ENCODE results near the gene MTX3. TPM values are rescaled to one million over a fixed set of nuclear protein-coding genes. Genes with fewer than 3 reads are reported as not detected.

Gene MTX3
- polyA plus RNA-seq, 1 of the 3 experiments (the other 2 are of a cell fraction), result 6.8 TPM

DNA sequence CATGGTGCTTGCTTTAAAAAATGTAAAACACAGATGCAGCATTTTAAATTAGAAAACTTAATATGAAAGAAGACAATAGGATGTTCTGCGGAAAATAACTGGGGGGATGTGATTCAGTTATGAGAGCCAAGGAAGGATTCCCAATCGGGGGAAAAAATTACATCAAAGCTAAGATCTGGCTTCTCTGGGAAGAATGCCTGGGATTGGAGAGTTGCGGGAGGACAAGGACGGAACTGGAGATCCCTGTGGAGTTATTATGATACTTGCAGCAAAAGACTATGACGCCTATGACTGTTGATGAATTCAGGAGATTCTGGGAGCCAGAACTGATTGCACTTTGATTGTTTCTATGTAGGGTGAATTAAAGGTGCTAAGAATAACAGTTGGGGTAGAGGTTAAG is 24.6 kb downstream of the MTX3 start:
- TF ChIP-seq RCOR1 (IDR thresholded peaks at IDR 0.05; ENCODE audit: low read length), result no peak
- TF ChIP-seq, protein P1, sequence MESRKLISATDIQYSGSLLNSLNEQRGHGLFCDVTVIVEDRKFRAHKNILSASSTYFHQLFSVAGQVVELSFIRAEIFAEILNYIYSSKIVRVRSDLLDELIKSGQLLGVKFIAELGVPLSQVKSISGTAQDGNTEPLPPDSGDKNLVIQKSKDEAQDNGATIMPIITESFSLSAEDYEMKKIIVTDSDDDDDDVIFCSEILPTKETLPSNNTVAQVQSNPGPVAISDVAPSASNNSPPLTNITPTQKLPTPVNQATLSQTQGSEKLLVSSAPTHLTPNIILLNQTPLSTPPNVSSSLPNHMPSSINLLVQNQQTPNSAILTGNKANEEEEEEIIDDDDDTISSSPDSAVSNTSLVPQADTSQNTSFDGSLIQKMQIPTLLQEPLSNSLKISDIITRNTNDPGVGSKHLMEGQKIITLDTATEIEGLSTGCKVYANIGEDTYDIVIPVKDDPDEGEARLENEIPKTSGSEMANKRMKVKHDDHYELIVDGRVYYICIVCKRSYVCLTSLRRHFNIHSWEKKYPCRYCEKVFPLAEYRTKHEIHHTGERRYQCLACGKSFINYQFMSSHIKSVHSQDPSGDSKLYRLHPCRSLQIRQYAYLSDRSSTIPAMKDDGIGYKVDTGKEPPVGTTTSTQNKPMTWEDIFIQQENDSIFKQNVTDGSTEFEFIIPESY (IDR thresholded peaks at IDR 0.05; ENCODE audit: borderline replicate concordance, low read depth), result no peak
- TF ChIP-seq, protein P2, sequence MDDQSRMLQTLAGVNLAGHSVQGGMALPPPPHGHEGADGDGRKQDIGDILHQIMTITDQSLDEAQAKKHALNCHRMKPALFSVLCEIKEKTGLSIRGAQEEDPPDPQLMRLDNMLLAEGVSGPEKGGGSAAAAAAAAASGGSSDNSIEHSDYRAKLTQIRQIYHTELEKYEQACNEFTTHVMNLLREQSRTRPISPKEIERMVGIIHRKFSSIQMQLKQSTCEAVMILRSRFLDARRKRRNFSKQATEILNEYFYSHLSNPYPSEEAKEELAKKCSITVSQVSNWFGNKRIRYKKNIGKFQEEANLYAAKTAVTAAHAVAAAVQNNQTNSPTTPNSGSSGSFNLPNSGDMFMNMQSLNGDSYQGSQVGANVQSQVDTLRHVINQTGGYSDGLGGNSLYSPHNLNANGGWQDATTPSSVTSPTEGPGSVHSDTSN (IDR thresholded peaks at IDR 0.05), result no peak
- TF ChIP-seq EZH2phosphoT487 (IDR thresholded peaks at IDR 0.05; ENCODE audit: borderline replicate concordance, low read depth), result no peak
- TF ChIP-seq CHD2 (IDR thresholded peaks at IDR 0.05; ENCODE audit: low read length, partially characterized antibody), result no peak
- TF ChIP-seq, protein P3, sequence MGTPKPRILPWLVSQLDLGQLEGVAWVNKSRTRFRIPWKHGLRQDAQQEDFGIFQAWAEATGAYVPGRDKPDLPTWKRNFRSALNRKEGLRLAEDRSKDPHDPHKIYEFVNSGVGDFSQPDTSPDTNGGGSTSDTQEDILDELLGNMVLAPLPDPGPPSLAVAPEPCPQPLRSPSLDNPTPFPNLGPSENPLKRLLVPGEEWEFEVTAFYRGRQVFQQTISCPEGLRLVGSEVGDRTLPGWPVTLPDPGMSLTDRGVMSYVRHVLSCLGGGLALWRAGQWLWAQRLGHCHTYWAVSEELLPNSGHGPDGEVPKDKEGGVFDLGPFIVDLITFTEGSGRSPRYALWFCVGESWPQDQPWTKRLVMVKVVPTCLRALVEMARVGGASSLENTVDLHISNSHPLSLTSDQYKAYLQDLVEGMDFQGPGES (IDR thresholded peaks at IDR 0.05; ENCODE audit: low read depth, low read length), result no peak
- TF ChIP-seq TEAD4 (IDR thresholded peaks at IDR 0.05; ENCODE audit: borderline replicate concordance, insufficient read depth), result no peak
- TF ChIP-seq MXI1 (IDR thresholded peaks at IDR 0.05; ENCODE audit: low read depth, low read length), result no peak
- no peak for TF ChIP-seq FOXM1 (IDR thresholded peaks at IDR 0.05; ENCODE audit: low read depth)
- TF ChIP-seq YY1 (IDR thresholded peaks at IDR 0.05; ENCODE audit: low read depth), result no peak
- TF ChIP-seq ELF1 (IDR thresholded peaks at IDR 0.05), result no peak
- TF ChIP-seq NRF1 (IDR thresholded peaks at IDR 0.05; ENCODE audit: low read depth, low read length), result no peak
- no peak overlapping the region for H3K9ac ChIP-seq
- WGBS (ENCODE audit: low lambda C conversion rate), result 89% methylated on average over 5 of the region's 5 CpGs

DNA sequence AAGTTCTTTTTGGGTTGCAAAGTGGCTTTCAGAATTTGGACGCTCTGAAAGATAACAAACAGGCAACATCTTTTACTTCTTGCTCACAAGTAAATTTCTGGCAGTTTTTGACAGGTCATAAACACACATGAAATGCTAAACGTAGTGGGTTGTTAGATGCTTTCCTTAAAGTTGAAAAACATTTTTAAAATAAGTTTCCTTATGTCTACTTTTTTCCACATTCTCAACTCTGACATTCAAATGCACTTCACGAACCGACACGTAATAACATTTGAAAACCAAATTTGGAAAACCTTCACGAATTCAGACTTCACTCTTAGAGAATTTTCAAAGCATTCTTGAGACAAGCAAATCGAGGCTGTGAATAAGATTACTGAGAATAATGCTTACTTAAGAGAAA is 26.9 kb downstream of the MTX3 start:
- DNase-seq, result no peak
- H3K27ac ChIP-seq (ENCODE audit: low read depth in 2 of 2, low read length in 1 of 2), result no peak overlapping the region
- 73% methylated on average over 7 of the region's 7 CpGs for WGBS (ENCODE audit: low lambda C conversion rate)
- H3K36me3 ChIP-seq (replicated peaks in 1 of 2; ENCODE audit: control insufficient read depth in 1 of 2, insufficient read depth in 2 of 2, low read length in 1 of 2), result no peaks in the 10 kb centered on the region
- peaks cover 0 to 8% of the 10 kb centered on the region in 2 experiments; a peak in 1 of 4 replicates for H3K4me1 ChIP-seq (ENCODE audit: control insufficient read depth in 1 of 2, insufficient read depth in 2 of 2, low read depth in 1 of 2, low read length in 1 of 2)
- TF ChIP-seq, protein P4, sequence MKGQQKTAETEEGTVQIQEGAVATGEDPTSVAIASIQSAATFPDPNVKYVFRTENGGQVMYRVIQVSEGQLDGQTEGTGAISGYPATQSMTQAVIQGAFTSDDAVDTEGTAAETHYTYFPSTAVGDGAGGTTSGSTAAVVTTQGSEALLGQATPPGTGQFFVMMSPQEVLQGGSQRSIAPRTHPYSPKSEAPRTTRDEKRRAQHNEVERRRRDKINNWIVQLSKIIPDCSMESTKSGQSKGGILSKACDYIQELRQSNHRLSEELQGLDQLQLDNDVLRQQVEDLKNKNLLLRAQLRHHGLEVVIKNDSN (IDR thresholded peaks at IDR 0.05; ENCODE audit: borderline replicate concordance, low read depth), result no peak
- TF ChIP-seq, protein P2 (IDR thresholded peaks at IDR 0.05), result no peak
- TF ChIP-seq FOSL2 (IDR thresholded peaks at IDR 0.05; ENCODE audit: borderline replicate concordance, low read depth), result no peak
- no peak for TF ChIP-seq MXI1 (IDR thresholded peaks at IDR 0.05; ENCODE audit: low read depth, low read length)
- TF ChIP-seq ELF1 (IDR thresholded peaks at IDR 0.05), result no peak
- TF ChIP-seq EZH2phosphoT487 (IDR thresholded peaks at IDR 0.05; ENCODE audit: borderline replicate concordance, low read depth), result no peak
- TF ChIP-seq, protein P1 (IDR thresholded peaks at IDR 0.05; ENCODE audit: borderline replicate concordance, low read depth), result no peak
- TF ChIP-seq, protein P5, sequence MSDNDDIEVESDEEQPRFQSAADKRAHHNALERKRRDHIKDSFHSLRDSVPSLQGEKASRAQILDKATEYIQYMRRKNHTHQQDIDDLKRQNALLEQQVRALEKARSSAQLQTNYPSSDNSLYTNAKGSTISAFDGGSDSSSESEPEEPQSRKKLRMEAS (IDR thresholded peaks at IDR 0.05; ENCODE audit: low read depth), result no peak
- no peak for TF ChIP-seq GATA2 (CRISPR knock-in tag; IDR thresholded peaks at IDR 0.05)
- no peak overlapping the region for H3K9ac ChIP-seq
- ChIA-PET POLR2A (no interaction called here), CTCF (no interaction called here)
- no peaks in the 10 kb centered on the region for H3K79me2 ChIP-seq (ENCODE audit: insufficient read depth)
- no peaks in the 10 kb centered on the region for H3K9me2 ChIP-seq
- no peak overlapping the region for H2AFZ ChIP-seq (ENCODE audit: low read depth)
- H4K20me1 ChIP-seq (ENCODE audit: insufficient read depth), result no peaks in the 10 kb centered on the region
- H3K4me2 ChIP-seq, result no peak overlapping the region
- H3F3A ChIP-seq (replicated peaks; ENCODE audit: insufficient read depth), result no peaks in the 10 kb centered on the region
- no peak overlapping the region for H3K4me3 ChIP-seq (ENCODE audit: low read depth in 2 of 2, low read length in 1 of 2)
- H3K27me3 ChIP-seq (ENCODE audit: insufficient read depth), result no peaks in the 10 kb centered on the region
- no peaks in the 10 kb centered on the region for H3K9me3 ChIP-seq

More for the DNA sequence above, 24.6 kb downstream of the MTX3 start:
- H4K20me1 ChIP-seq (ENCODE audit: insufficient read depth), result no peaks in the 10 kb centered on the region
- no peaks in the 10 kb centered on the region for H3K9me3 ChIP-seq
- no peaks in the 10 kb centered on the region for H3K9me2 ChIP-seq
- H3K79me2 ChIP-seq (ENCODE audit: insufficient read depth), result no peaks in the 10 kb centered on the region
- peaks cover 2% of the 10 kb centered on the region for H3F3A ChIP-seq (replicated peaks; ENCODE audit: insufficient read depth)
- H3K27me3 ChIP-seq (ENCODE audit: insufficient read depth), result no peaks in the 10 kb centered on the region
- H3K36me3 ChIP-seq (replicated peaks in 1 of 2; ENCODE audit: control insufficient read depth in 1 of 2, insufficient read depth in 2 of 2, low read length in 1 of 2), result no peaks in the 10 kb centered on the region
- ChIA-PET CTCF (no interaction called here), POLR2A (no interaction called here)
- H3K4me2 ChIP-seq, result no peak overlapping the region
- no peak overlapping the region for H3K27ac ChIP-seq (ENCODE audit: low read depth in 2 of 2, low read length in 1 of 2)
- no peak overlapping the region for H2AFZ ChIP-seq (ENCODE audit: low read depth)
- DNase-seq, result no peak
- H3K4me3 ChIP-seq (ENCODE audit: low read depth in 2 of 2, low read length in 1 of 2), result no peak overlapping the region
- H3K4me1 ChIP-seq (ENCODE audit: control insufficient read depth in 1 of 2, insufficient read depth in 2 of 2, low read depth in 1 of 2, low read length in 1 of 2), result peaks cover 3 to 8% of the 10 kb centered on the region in 2 experiments; a peak in 1 of 4 replicates

All from SK-N-SH (cell line).